HG03460 (cell line): Measurements from ENCODE around the gene CTAGE1.
"Not testable (repeated sequence)": the region's sequence is repeated elsewhere in the genome, so short reads cannot be mapped to it uniquely, and the experiment has no call there.

Experiments
- ATAC-seq: cut with Tn5 transposase; IDR thresholded peaks from one replicate; pipeline ENCODE4 v1.9.1; 2021; ENCODE audit not compliant: unreplicated experiment

CTAGE1 gene, protein sequence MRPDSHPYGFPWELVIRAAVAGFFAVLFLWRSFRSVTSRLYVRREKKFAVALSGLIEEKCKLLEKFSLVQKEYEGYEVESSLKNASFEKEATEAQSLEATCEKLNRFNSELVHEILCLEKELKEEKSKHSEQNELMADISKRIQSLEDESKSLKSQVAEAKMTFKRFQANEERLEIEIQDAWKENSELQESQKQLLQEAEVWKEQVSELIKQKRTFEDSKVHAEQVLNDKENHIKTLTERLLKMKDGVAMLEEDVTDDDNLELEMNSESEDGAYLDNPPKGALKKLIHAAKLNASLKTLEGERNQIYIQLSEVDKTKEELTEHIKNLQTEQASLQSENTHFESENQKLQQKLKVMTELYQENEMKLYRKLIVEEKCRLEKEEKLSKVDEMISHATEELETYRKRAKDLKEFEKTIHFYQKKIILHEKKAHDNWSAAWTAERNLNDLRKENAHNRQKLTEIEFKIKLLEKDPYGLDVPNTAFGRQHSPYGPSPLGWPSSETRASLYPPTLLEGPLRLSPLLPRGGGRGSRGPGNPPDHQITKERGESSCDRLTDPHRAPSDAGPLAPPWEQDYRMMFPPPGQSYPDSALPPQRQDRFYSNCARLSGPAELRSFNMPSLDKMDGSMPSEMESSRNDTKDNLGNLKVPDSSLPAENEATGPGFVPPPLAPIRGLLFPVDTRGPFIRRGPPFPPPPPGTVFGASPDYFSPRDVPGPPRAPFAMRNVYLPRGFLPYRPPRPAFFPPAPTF

DNA sequence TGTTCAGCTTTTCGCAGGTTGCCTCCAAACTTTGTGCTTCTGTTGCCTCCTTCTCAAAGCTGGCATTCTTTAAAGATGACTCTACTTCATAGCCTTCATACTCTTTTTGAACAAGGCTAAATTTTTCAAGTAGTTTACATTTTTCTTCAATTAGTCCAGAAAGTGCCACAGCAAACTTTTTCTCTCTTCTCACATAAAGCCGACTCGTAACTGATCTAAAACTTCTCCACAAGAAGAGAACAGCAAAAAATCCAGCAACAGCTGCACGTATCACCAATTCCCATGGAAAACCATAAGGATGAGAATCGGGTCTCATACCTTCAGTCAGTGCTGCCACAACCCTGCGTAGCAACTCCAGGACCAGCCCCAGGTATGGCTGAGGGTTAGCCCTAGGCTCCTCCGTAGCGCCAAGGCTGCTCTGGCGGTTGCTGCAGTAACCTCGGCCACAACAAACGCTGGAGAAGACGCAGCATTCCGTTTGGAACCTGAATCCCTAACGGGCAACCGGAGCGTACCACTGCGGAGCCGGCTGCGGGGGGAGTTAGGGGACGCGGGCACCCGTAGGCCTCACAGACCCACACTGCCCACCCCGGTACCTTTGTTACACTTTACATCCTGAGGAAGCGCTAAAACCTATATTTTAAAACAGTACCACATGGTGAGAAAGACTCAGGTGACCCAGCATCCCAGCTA is at the start of gene CTAGE1:
Gene CTAGE1, minus strand, starts transcription at position 420 of the 693 bp plus-strand sequence. Its CDS starts 104 bp downstream, at position 316.
- no peak for ATAC-seq

DNA sequence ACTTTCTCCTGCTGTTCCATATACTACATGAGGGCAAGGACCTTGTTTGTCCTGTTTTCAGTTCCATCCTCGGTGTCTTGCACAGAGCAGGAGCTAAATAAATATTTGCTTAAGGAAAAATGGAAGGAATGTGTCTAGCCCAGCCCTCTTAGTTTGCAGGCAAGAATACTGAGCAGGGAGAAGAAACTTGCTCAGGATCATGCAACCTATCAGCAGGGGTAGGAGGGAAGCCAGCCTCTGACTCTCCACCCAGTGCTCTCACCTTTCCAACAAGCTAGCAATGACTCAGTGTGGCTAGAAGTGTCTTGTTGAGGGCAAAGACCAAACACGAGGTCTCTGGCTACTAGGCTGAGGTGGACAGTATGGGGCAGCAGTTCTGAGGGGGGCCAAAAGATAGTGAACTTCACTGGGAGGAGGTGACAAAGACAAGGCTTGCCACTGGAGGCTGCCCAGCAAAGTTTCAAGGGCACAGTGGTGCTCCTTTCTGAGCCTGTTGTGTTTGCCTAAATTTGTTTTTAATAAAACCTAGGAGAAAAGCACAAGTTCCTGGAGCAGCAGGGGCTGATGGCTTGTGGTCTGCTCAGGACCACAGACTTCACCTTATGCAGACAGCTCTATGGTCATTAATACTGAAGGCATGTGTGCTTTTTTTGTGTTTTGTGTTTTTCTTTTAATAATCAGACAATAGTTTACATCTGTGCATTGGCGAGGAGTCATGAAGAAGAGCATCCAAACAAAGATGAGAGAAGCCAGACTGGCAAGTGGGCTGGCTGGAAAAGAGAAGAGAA is 49.1 kb upstream of the CTAGE1 start:
- no peak for ATAC-seq

- ATAC-seq = no peak
Measured at GRCh38 chr18:22465859-22466457, 48.2 kb upstream of the CTAGE1 start.

GRCh38 chr18:22463076-22463475 is 45.4 kb upstream of the CTAGE1 start:
- ATAC-seq = no peak

- no peak for ATAC-seq
Measured at GRCh38 chr18:22459491-22459890, 41.8 kb upstream of the CTAGE1 start.

- ATAC-seq = no peak
Measured at GRCh38 chr18:22457524-22457923, 39.8 kb upstream of the CTAGE1 start.

DNA sequence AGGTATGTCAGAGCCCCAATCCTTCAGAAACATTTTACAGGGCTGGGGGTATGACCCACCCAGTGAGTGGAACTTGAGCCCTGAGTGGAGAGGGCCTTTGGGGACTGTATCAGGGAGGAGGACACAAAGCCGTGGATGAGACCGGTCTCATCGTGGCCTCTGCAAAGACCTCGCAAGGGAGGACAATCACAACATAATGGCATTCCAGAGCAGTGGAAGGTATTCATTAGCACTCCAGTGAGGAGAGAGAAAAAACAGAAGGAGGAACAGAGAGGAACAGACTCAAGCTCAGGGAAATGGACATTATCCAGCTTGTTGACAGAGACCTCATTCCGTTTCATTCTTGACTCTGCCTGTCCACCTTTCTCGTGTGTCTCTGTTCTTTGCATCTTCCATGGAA is 38.8 kb upstream of the CTAGE1 start:
- no peak for ATAC-seq

GRCh38 chr18:22456116-22456480 is 38.4 kb upstream of the CTAGE1 start:
- no peak for ATAC-seq

GRCh38 chr18:22455425-22456115 is 37.9 kb upstream of the CTAGE1 start:
- no peak for ATAC-seq

DNA sequence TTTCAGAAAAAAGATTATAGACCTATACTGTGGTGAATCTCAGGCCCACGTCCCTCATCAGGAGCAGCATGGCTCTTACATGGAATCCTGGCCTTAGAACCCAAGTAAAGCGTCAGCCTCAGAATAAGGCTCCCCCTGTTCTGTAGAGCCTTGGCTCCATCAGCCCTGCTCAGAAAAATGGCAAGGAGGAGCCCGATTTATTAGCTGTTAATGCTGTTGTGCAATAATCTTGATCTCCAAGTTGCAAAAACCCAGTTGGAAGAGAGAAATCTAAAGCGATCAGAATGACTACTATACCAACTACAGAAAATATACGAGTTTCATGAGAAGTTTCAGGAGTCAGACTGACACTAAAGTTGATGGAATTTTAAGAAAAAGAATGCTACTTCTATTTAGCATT is 35.6 kb upstream of the CTAGE1 start:
- no peak for ATAC-seq

DNA sequence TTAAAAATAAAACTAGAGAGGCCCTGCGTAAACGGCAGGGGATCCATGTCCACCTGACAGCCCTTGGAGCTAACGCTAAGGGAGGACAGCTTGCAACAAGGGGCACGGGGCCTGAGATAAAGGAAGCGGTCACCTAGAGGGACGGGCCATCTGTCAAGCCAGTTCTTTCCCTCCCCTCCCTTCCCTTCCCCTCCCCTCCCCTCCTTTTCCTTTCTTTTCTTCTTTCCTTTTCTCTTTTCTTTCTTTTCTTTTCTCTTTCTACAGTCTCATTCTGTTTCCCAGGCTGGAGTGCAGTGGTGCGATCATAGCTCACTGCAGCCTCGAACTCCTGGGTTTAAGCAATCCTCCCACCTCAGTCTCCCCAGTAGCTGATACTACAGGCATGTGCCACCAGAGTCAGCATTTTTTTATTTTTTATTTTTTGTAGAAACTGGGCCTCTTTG is 34.5 kb upstream of the CTAGE1 start:
- no peak for ATAC-seq

DNA sequence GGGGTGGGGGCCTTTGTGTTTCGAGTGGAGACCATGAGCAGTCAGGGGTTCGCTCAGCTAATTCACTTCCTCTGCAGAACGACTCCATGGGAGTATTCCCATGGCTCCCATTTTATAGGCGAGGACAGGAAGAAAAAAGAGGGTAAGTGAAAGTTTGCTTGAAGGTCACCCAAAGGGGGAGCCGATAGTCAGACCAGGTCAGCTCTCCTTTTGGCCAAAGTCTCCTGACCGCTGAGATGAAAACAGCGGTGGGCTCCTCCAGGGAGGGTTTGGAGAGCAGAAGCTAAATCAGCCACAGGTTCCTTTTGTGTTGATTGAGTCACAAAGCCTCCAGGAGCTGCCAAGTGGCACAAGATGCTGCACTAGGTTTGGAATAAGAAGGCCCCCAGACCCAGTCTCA is 34.1 kb upstream of the CTAGE1 start:
- no peak for ATAC-seq

- ATAC-seq = not testable (repeated sequence)
Measured at GRCh38 chr18:22450766-22451165, 33.1 kb upstream of the CTAGE1 start.

GRCh38 chr18:22450318-22450717 is 32.6 kb upstream of the CTAGE1 start:
- ATAC-seq = not testable (repeated sequence)

GRCh38 chr18:22449753-22450152 is 32.0 kb upstream of the CTAGE1 start:
- not testable (repeated sequence) for ATAC-seq

GRCh38 chr18:22448238-22448637 is 30.5 kb upstream of the CTAGE1 start:
- ATAC-seq = no peak

DNA sequence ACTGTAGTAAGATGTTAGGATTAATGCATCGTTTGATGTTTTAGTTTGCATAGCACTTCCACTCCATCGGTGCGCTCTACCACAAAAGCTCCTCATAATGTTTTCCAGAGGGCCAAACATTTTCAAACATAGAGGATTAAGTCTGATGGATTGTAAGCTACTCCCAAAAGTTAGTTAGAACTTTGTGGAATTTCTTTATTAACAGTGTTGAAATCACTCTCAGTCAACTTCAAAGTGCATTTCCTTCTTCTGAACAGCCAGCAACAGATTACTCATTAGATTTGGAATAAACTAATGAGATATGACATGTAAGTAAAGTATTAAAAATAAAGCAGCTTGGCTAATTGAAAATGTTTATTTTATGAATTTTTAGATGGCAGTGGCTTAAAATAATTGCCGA is 30.1 kb upstream of the CTAGE1 start:
- no peak for ATAC-seq

DNA sequence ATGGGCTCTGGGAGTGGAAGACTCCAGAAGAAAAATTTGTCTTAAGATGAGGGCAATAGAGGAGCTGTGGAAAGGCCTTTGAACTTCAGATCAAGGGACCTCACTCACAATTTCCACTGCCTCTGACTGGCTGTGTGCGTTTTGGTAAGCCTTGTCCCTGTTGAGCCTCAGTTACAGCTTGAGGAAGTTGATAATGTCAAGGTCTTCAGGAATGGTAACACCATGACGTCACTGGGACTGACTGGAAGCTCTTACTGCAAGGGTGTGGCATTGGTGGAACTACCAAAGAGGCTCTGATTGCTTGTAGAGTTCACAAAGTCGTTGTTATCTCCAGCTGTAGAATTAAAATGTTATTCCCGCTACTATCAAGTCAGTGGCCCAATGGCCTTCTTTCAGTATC is 29.2 kb upstream of the CTAGE1 start:
- ATAC-seq = no peak

GRCh38 chr18:22446325-22446724 is 28.6 kb upstream of the CTAGE1 start:
- no peak for ATAC-seq

GRCh38 chr18:22441638-22442037 is 23.9 kb upstream of the CTAGE1 start:
- no peak for ATAC-seq
